ENCODE measurements around the gene LDLR. TPM values are rescaled to one million over a fixed set of nuclear protein-coding genes. Genes with fewer than 3 reads are reported as not detected.
"Not testable (repeated sequence)": the region's sequence is repeated elsewhere in the genome, so short reads cannot be mapped to it uniquely, and the experiment has no call there.

LDLR gene
- total RNA-seq, 1 experiment from 2014 or later, result 127 TPM

GRCh38 chr19:11102944-11103343 lies 13.7 kb downstream of the LDLR start:
- Mint-ChIP-seq H3K9me3 (ENCODE audit: unreplicated experiment) (no peaks in the 10 kb centered on the region), H3K27ac (ENCODE audit: low read depth, unreplicated experiment) (no peak overlapping the region), H3K4me1 (ENCODE audit: insufficient read depth, unreplicated experiment) (peaks cover 5% of the 10 kb centered on the region), H3K27me3 (ENCODE audit: insufficient read depth, unreplicated experiment) (no peaks in the 10 kb centered on the region), H3K4me3 (ENCODE audit: unreplicated experiment) (no peak overlapping the region), H3K36me3 (ENCODE audit: insufficient read depth, unreplicated experiment) (peaks cover 96% of the 10 kb centered on the region)
- no peak for DNase-seq (ENCODE audit: unreplicated experiment)
- ChIA-PET CTCF (no interaction called here), POLR2A (no interaction called here)
- TF ChIP-seq CTCF (IDR thresholded peaks at IDR 0.05; ENCODE audit: unreplicated experiment), result no peak
- BruUV-seq (replicated peaks), result no TSS peak
- intact Hi-C loops (cut with micrococcal nuclease), result no loop called here

- H3K4me3 Mint-ChIP-seq (ENCODE audit: unreplicated experiment); H3K9me3 Mint-ChIP-seq (ENCODE audit: unreplicated experiment); H3K4me1 Mint-ChIP-seq (ENCODE audit: insufficient read depth, unreplicated experiment); H3K27me3 Mint-ChIP-seq (ENCODE audit: insufficient read depth, unreplicated experiment); DNase-seq (ENCODE audit: unreplicated experiment); H3K27ac Mint-ChIP-seq (ENCODE audit: low read depth, unreplicated experiment); CTCF ChIA-PET; intact Hi-C loops (cut with micrococcal nuclease): not testable (repeated sequence)
- POLR2A ChIA-PET, result interaction anchor here (1.2 kb wide), 1 partner anchor 14 kb away, joined by 4 read pairs; the partner anchor contains the start of gene LDLR
- BruUV-seq (replicated peaks), result TSS peak; percentile 11
- H3K36me3 Mint-ChIP-seq (ENCODE audit: insufficient read depth, unreplicated experiment), result peaks cover 99% of the 10 kb centered on the region
Measured at GRCh38 chr19:11103667-11104066, 14.4 kb downstream of the LDLR start.

GRCh38 chr19:11105014-11105636 lies 15.9 kb downstream of the LDLR start:
- no peak for DNase-seq (ENCODE audit: unreplicated experiment)
- Mint-ChIP-seq H3K4me3 (ENCODE audit: unreplicated experiment) (no peak overlapping the region), H3K27me3 (ENCODE audit: insufficient read depth, unreplicated experiment) (no peaks in the 10 kb centered on the region), H3K4me1 (ENCODE audit: insufficient read depth, unreplicated experiment) (peaks cover under 1% of the 10 kb centered on the region), H3K27ac (ENCODE audit: low read depth, unreplicated experiment) (no peak overlapping the region), H3K9me3 (ENCODE audit: unreplicated experiment) (no peaks in the 10 kb centered on the region), H3K36me3 (ENCODE audit: insufficient read depth, unreplicated experiment) (peaks cover 100% of the 10 kb centered on the region)
- intact Hi-C loops (cut with micrococcal nuclease), result no loop called here
- no peak for TF ChIP-seq CTCF (IDR thresholded peaks at IDR 0.05; ENCODE audit: unreplicated experiment)
- BruUV-seq (replicated peaks), result no TSS peak
- ChIA-PET POLR2A (interaction anchor here (0.6 to 1.0 kb wide), 2 partner anchors 10 to 17 kb away, joined by 3 read pairs; no protein-coding TSS in a partner anchor), CTCF (interaction anchor here (0.6 kb wide), 1 partner anchor 13 kb away, joined by 3 read pairs; no protein-coding TSS in a partner anchor)

GRCh38 chr19:11106477-11106876 lies 17.2 kb downstream of the LDLR start:
- no peak for TF ChIP-seq CTCF (IDR thresholded peaks at IDR 0.05; ENCODE audit: unreplicated experiment)
- Mint-ChIP-seq H3K27ac (ENCODE audit: low read depth, unreplicated experiment) (no peak overlapping the region), H3K4me3 (ENCODE audit: unreplicated experiment) (no peak overlapping the region), H3K4me1 (ENCODE audit: insufficient read depth, unreplicated experiment) (no peaks in the 10 kb centered on the region), H3K9me3 (ENCODE audit: unreplicated experiment) (no peaks in the 10 kb centered on the region), H3K36me3 (ENCODE audit: insufficient read depth, unreplicated experiment) (peaks cover 100% of the 10 kb centered on the region), H3K27me3 (ENCODE audit: insufficient read depth, unreplicated experiment) (no peaks in the 10 kb centered on the region)
- BruUV-seq (replicated peaks), result no TSS peak
- CTCF ChIA-PET, result no interaction called here
- POLR2A ChIA-PET, result interaction anchor here (0.6 to 1.0 kb wide), 2 partner anchors 13 to 34 kb away, joined by 3 read pairs; no protein-coding TSS in a partner anchor
- intact Hi-C loops (cut with micrococcal nuclease), result no loop called here
- DNase-seq (ENCODE audit: unreplicated experiment), result no peak

Measured in MCF 10A (cell line).